Measurements from ENCODE around the gene THAP12. TPM values are rescaled to one million over a fixed set of nuclear protein-coding genes. Genes with fewer than 3 reads are reported as not detected.

Gene THAP12
- total and polyA plus RNA-seq, 2 experiments from 2014 or later: 20.1 to 36.0 TPM

DNA sequence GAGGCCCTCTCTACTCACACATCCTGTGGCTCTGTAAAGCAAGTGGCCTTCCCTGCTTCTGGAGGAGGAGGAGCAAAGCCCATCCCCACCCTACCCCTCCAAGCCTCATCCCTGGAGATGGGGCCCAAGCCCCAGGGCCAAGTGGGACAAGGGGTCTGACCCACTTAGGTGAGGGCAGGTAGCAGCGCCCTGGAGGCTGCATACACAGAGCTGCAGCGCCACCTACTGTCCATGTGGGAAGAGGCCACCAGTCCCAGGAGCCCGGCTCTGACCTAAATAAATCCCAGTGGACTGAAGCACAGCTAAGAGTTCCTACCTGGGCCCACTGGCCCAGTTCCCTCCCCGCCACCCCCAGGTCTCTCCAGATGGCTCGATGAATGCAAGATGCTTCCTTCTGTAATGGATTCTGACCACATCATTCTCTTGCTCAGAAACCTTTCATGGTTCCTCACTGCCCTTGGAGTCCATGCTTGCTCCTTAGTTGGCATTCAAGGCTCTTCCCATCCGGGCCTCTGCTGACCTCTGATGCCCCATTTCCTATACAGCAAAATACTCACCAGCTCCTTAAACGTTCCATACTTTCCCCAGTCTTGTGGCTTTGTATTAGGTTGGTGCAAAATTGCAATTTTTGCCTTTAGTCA is 62.1 kb downstream of the THAP12 start:
- Histone ChIP-seq H3K4me1 (ENCODE audit: insufficient read depth) (peaks cover 15% of the 10 kb centered on the region), H3K9me2 (ENCODE audit: insufficient read depth) (no peaks in the 10 kb centered on the region), H2AFZ (no peak overlapping the region), H4K20me1 (replicated peaks; ENCODE audit: insufficient read depth) (no peaks in the 10 kb centered on the region), H3F3A (replicated peaks; ENCODE audit: low read depth) (no peaks in the 10 kb centered on the region), H3K79me2 (replicated peaks; ENCODE audit: insufficient read depth) (no peaks in the 10 kb centered on the region), H3K27ac (ENCODE audit: low read depth) (no peak overlapping the region), H3K27me3 (ENCODE audit: insufficient read depth) (peaks cover 34% of the 10 kb centered on the region), H3K4me3 (no peak overlapping the region), H3K4me2 (no peak overlapping the region), H3K36me3 (ENCODE audit: insufficient read depth) (no peaks in the 10 kb centered on the region; the same call in 1 of the 2 replicates)
- TF ChIP-seq, protein P1, sequence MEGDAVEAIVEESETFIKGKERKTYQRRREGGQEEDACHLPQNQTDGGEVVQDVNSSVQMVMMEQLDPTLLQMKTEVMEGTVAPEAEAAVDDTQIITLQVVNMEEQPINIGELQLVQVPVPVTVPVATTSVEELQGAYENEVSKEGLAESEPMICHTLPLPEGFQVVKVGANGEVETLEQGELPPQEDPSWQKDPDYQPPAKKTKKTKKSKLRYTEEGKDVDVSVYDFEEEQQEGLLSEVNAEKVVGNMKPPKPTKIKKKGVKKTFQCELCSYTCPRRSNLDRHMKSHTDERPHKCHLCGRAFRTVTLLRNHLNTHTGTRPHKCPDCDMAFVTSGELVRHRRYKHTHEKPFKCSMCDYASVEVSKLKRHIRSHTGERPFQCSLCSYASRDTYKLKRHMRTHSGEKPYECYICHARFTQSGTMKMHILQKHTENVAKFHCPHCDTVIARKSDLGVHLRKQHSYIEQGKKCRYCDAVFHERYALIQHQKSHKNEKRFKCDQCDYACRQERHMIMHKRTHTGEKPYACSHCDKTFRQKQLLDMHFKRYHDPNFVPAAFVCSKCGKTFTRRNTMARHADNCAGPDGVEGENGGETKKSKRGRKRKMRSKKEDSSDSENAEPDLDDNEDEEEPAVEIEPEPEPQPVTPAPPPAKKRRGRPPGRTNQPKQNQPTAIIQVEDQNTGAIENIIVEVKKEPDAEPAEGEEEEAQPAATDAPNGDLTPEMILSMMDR (conservative IDR thresholded peaks at IDR 0.05; ENCODE audit: low read depth in 2 of 2): peak; percentile 89 to 97
- no peak for TF ChIP-seq POLR2AphosphoS5 (IDR thresholded peaks at IDR 0.05; ENCODE audit: low read depth)
- DNase-seq (ENCODE audit: low spot score) (peak; percentile 93), ATAC-seq (peak; percentile 86)
- peaks cover 28% of the 10 kb centered on the region for H3K4me1 Mint-ChIP-seq
- peaks cover 57% of the 10 kb centered on the region for H3K27me3 Mint-ChIP-seq (ENCODE audit: insufficient read depth, low read depth, poor library complexity)
- no peak overlapping the region for H3K27ac Mint-ChIP-seq
- no peaks in the 10 kb centered on the region for H3K9me3 Mint-ChIP-seq
- H3K4me3 Mint-ChIP-seq: no peak overlapping the region
- H3K36me3 Mint-ChIP-seq (ENCODE audit: low read depth): no peaks in the 10 kb centered on the region

DNA sequence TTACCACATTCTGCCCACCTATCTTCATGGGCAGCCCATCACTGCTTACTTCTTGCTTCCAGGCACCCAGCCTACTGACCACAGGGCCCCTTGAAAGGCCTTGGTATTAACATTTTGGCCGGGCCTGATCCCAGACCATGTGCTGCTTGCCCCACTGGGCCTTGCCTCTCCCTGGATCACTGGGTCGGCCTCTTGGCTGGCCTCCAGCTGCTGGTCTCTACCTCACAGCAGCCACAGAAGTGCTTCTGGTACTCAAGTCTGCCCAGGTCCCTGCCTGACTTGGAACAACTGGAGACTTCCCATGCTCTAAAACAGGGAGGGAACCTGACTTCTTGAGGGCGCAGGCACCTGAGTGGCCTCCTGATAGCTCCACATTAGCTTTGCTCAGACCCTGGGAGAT is 63.6 kb downstream of the THAP12 start:
- Histone ChIP-seq H3K27ac (ENCODE audit: low read depth) (no peak overlapping the region), H3K9me2 (ENCODE audit: insufficient read depth) (no peaks in the 10 kb centered on the region), H3K27me3 (ENCODE audit: insufficient read depth) (peaks cover 23% of the 10 kb centered on the region), H2AFZ (no peak overlapping the region), H3K4me1 (ENCODE audit: insufficient read depth) (peaks cover 6% of the 10 kb centered on the region), H3K36me3 (ENCODE audit: insufficient read depth) (no peaks in the 10 kb centered on the region), H3K4me3 (no peak overlapping the region), H4K20me1 (replicated peaks; ENCODE audit: insufficient read depth) (no peaks in the 10 kb centered on the region), H3F3A (replicated peaks; ENCODE audit: low read depth) (no peaks in the 10 kb centered on the region), H3K4me2 (no peak overlapping the region), H3K79me2 (replicated peaks; ENCODE audit: insufficient read depth) (no peaks in the 10 kb centered on the region)
- no peak for ATAC-seq
- Mint-ChIP-seq H3K27me3 (ENCODE audit: insufficient read depth, low read depth, poor library complexity) (peaks cover 46% of the 10 kb centered on the region), H3K36me3 (ENCODE audit: low read depth) (no peaks in the 10 kb centered on the region), H3K27ac (no peak overlapping the region), H3K4me3 (no peak overlapping the region), H3K4me1 (peaks cover 19% of the 10 kb centered on the region), H3K9me3 (no peaks in the 10 kb centered on the region)
- no peak for DNase-seq (ENCODE audit: low spot score)
- TF ChIP-seq, protein P1 (conservative IDR thresholded peaks at IDR 0.05; ENCODE audit: low read depth in 2 of 2): no peak
- TF ChIP-seq ZNF331 (CRISPR knock-in tag; IDR thresholded peaks at IDR 0.05; ENCODE audit: low read depth) (no peak), EZH2phosphoT487 (IDR thresholded peaks at IDR 0.05; ENCODE audit: unreplicated experiment) (no peak)

DNA sequence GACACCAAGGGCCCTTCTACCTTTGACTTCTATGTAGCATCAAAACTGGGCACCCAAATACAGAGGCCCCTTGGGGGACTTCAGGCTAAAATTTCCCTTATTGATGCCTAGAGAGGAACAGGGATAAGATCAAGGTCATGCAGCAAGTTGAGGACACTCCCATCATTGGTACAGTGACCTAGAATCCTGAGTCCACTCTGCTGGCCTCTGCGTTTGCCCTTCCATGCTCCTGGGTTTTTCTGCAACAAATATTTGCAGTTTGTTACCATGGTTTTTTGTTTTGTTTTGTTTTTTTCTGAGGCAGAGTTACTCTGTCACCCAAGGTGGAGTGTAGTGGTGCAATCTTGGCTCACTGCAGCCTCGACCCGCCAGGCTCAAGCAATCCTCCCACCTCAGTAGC is 64.2 kb downstream of the THAP12 start:
- no peaks in the 10 kb centered on the region for H3K36me3 Mint-ChIP-seq (ENCODE audit: low read depth)
- ATAC-seq: no peak
- peaks cover 17% of the 10 kb centered on the region for H3K27me3 ChIP-seq (ENCODE audit: insufficient read depth)
- peaks cover 19% of the 10 kb centered on the region for H3K4me1 Mint-ChIP-seq
- no peaks in the 10 kb centered on the region for H3K79me2 ChIP-seq (replicated peaks; ENCODE audit: insufficient read depth)
- no peak overlapping the region for H2AFZ ChIP-seq
- H3K36me3 ChIP-seq (ENCODE audit: insufficient read depth): no peaks in the 10 kb centered on the region
- H3K9me3 Mint-ChIP-seq: no peaks in the 10 kb centered on the region
- H3K27me3 Mint-ChIP-seq (ENCODE audit: insufficient read depth, low read depth, poor library complexity): peaks cover 42% of the 10 kb centered on the region
- H3K4me3 ChIP-seq: no peak overlapping the region
- H3K4me1 ChIP-seq (ENCODE audit: insufficient read depth): peaks cover 5% of the 10 kb centered on the region; the same call in 1 of the 2 replicates
- no peak overlapping the region for H3K27ac ChIP-seq (ENCODE audit: low read depth)
- no peak overlapping the region for H3K27ac Mint-ChIP-seq
- H3K9me2 ChIP-seq (ENCODE audit: insufficient read depth): no peaks in the 10 kb centered on the region
- no peaks in the 10 kb centered on the region for H4K20me1 ChIP-seq (replicated peaks; ENCODE audit: insufficient read depth)
- no peak overlapping the region for H3K4me2 ChIP-seq
- no peaks in the 10 kb centered on the region for H3F3A ChIP-seq (replicated peaks; ENCODE audit: low read depth)
- DNase-seq (ENCODE audit: low spot score): no peak
- H3K4me3 Mint-ChIP-seq: no peak overlapping the region
- TF ChIP-seq CREB1 (CRISPR knock-in tag; IDR thresholded peaks at IDR 0.05; ENCODE audit: low read depth) (no peak), ZNF331 (CRISPR knock-in tag; IDR thresholded peaks at IDR 0.05; ENCODE audit: low read depth) (no peak), EZH2 (IDR thresholded peaks at IDR 0.05; ENCODE audit: low read depth, unreplicated experiment) (no peak), POLR2AphosphoS5 (IDR thresholded peaks at IDR 0.05; ENCODE audit: low read depth) (no peak)
